ENCODE results near the gene LAP3. TPM values are rescaled to one million over a fixed set of nuclear protein-coding genes. Genes with fewer than 3 reads are reported as not detected.
"Not testable (repeated sequence)": the region's sequence is repeated elsewhere in the genome, so short reads cannot be mapped to it uniquely, and the experiment has no call there.

Gene LAP3
- total RNA-seq, result 100 to 1,000 TPM; 146 TPM

- peaks cover 23% of the 10 kb centered on the region for H3K36me3 Mint-ChIP-seq
- H3K27me3 Mint-ChIP-seq, result no peaks in the 10 kb centered on the region
- H3K27ac Mint-ChIP-seq, result peak within 1 kb of the TSS; percentile 95
- H3K9me3 Mint-ChIP-seq, result no peaks in the 10 kb centered on the region
- DNase-seq, result peak; percentile 98
- peaks cover 27% of the 10 kb centered on the region for H3K4me1 Mint-ChIP-seq
- peak within 1 kb of the TSS; percentile 94 for H3K4me3 Mint-ChIP-seq
Measured at GRCh38 chr4:17576932-17577664, at the start of gene LAP3. Gene LAP3 (plus strand): TSS chr4:17577198. CDS start chr4:17577466, 268 bp downstream.

- Mint-ChIP-seq H3K27me3 (peaks cover 30% of the 10 kb centered on the region), H3K9me3 (no peaks in the 10 kb centered on the region), H3K4me3 (no peak overlapping the region), H3K4me1 (no peaks in the 10 kb centered on the region), H3K36me3 (no peaks in the 10 kb centered on the region), H3K27ac (no peak overlapping the region)
- no peak for DNase-seq
Measured at GRCh38 chr4:17528551-17529165, 48.3 kb upstream of the LAP3 start.

- peaks cover 24% of the 10 kb centered on the region for H3K27me3 Mint-ChIP-seq
- H3K4me3 Mint-ChIP-seq, result no peak overlapping the region
- H3K4me1 Mint-ChIP-seq, result peaks cover 6% of the 10 kb centered on the region
- DNase-seq, result no peak
- no peaks in the 10 kb centered on the region for H3K36me3 Mint-ChIP-seq
- H3K27ac Mint-ChIP-seq, result no peak overlapping the region
- no peaks in the 10 kb centered on the region for H3K9me3 Mint-ChIP-seq
Measured at GRCh38 chr4:17531538-17532285, 45.3 kb upstream of the LAP3 start.

GRCh38 chr4:17534705-17535104 is 42.3 kb upstream of the LAP3 start:
- peaks cover 12% of the 10 kb centered on the region for H3K27me3 Mint-ChIP-seq
- H3K27ac Mint-ChIP-seq, result no peak overlapping the region
- H3K4me1 Mint-ChIP-seq, result peaks cover 6% of the 10 kb centered on the region
- H3K4me3 Mint-ChIP-seq, result no peak overlapping the region
- H3K36me3 Mint-ChIP-seq, result no peaks in the 10 kb centered on the region
- no peaks in the 10 kb centered on the region for H3K9me3 Mint-ChIP-seq
- DNase-seq, result no peak

GRCh38 chr4:17535242-17535641 is 41.8 kb upstream of the LAP3 start:
- H3K27me3 Mint-ChIP-seq, result peaks cover 14% of the 10 kb centered on the region
- H3K4me1 Mint-ChIP-seq, result peaks cover 6% of the 10 kb centered on the region
- no peak overlapping the region for H3K27ac Mint-ChIP-seq
- H3K9me3 Mint-ChIP-seq, result no peaks in the 10 kb centered on the region
- H3K4me3 Mint-ChIP-seq, result no peak overlapping the region
- no peaks in the 10 kb centered on the region for H3K36me3 Mint-ChIP-seq
- no peak for DNase-seq

- Mint-ChIP-seq H3K27ac (no peak overlapping the region), H3K4me1 (peaks cover 6% of the 10 kb centered on the region), H3K36me3 (no peaks in the 10 kb centered on the region), H3K4me3 (no peak overlapping the region), H3K9me3 (no peaks in the 10 kb centered on the region), H3K27me3 (peaks cover 16% of the 10 kb centered on the region)
- no peak for DNase-seq
Measured at GRCh38 chr4:17535906-17536305, 41.1 kb upstream of the LAP3 start.

GRCh38 chr4:17537060-17537459 is 39.9 kb upstream of the LAP3 start:
- not testable (repeated sequence) for DNase-seq, H3K9me3 Mint-ChIP-seq, H3K4me3 Mint-ChIP-seq, H3K36me3 Mint-ChIP-seq, H3K4me1 Mint-ChIP-seq, H3K27ac Mint-ChIP-seq
- peaks cover 13% of the 10 kb centered on the region for H3K27me3 Mint-ChIP-seq

GRCh38 chr4:17544205-17544604 is 32.8 kb upstream of the LAP3 start:
- Mint-ChIP-seq H3K36me3 (no peaks in the 10 kb centered on the region), H3K27me3 (peaks cover 20% of the 10 kb centered on the region), H3K27ac (no peak overlapping the region), H3K4me1 (no peaks in the 10 kb centered on the region), H3K4me3 (no peak overlapping the region), H3K9me3 (no peaks in the 10 kb centered on the region)
- DNase-seq, result no peak

- no peak overlapping the region for H3K27ac Mint-ChIP-seq
- no peak overlapping the region for H3K4me3 Mint-ChIP-seq
- H3K27me3 Mint-ChIP-seq, result peaks cover 20% of the 10 kb centered on the region
- no peaks in the 10 kb centered on the region for H3K9me3 Mint-ChIP-seq
- H3K4me1 Mint-ChIP-seq, result no peaks in the 10 kb centered on the region
- DNase-seq, result no peak
- H3K36me3 Mint-ChIP-seq, result no peaks in the 10 kb centered on the region
Measured at GRCh38 chr4:17544831-17545234, 32.2 kb upstream of the LAP3 start.

GRCh38 chr4:17545374-17546140 is 31.4 kb upstream of the LAP3 start:
- peaks cover 15% of the 10 kb centered on the region for H3K27me3 Mint-ChIP-seq
- no peaks in the 10 kb centered on the region for H3K36me3 Mint-ChIP-seq
- no peaks in the 10 kb centered on the region for H3K4me1 Mint-ChIP-seq
- no peak overlapping the region for H3K4me3 Mint-ChIP-seq
- H3K9me3 Mint-ChIP-seq, result no peaks in the 10 kb centered on the region
- DNase-seq, result no peak
- H3K27ac Mint-ChIP-seq, result no peak overlapping the region

GRCh38 chr4:17546222-17546621 is 30.8 kb upstream of the LAP3 start:
- Mint-ChIP-seq H3K4me1 (no peaks in the 10 kb centered on the region), H3K27ac (no peak overlapping the region), H3K9me3 (no peaks in the 10 kb centered on the region), H3K4me3 (no peak overlapping the region), H3K27me3 (peaks cover 15% of the 10 kb centered on the region), H3K36me3 (no peaks in the 10 kb centered on the region)
- no peak for DNase-seq

- no peak for DNase-seq
- Mint-ChIP-seq H3K9me3 (no peaks in the 10 kb centered on the region), H3K4me3 (no peak overlapping the region), H3K27ac (no peak overlapping the region), H3K4me1 (no peaks in the 10 kb centered on the region), H3K27me3 (peaks cover 15% of the 10 kb centered on the region), H3K36me3 (no peaks in the 10 kb centered on the region)
Measured at GRCh38 chr4:17546678-17547077, 30.3 kb upstream of the LAP3 start.

- no peak for DNase-seq
- H3K4me1 Mint-ChIP-seq, result no peaks in the 10 kb centered on the region
- no peak overlapping the region for H3K27ac Mint-ChIP-seq
- no peak overlapping the region for H3K4me3 Mint-ChIP-seq
- H3K27me3 Mint-ChIP-seq, result peaks cover 6% of the 10 kb centered on the region
- H3K9me3 Mint-ChIP-seq, result no peaks in the 10 kb centered on the region
- no peaks in the 10 kb centered on the region for H3K36me3 Mint-ChIP-seq
Measured at GRCh38 chr4:17550549-17550948, 26.4 kb upstream of the LAP3 start.

GRCh38 chr4:17552427-17552826 is 24.6 kb upstream of the LAP3 start:
- H3K27me3 Mint-ChIP-seq, result peaks cover 6% of the 10 kb centered on the region
- H3K27ac Mint-ChIP-seq, result no peak overlapping the region
- H3K36me3 Mint-ChIP-seq, result no peaks in the 10 kb centered on the region
- no peaks in the 10 kb centered on the region for H3K4me1 Mint-ChIP-seq
- DNase-seq, result no peak
- no peaks in the 10 kb centered on the region for H3K9me3 Mint-ChIP-seq
- no peak overlapping the region for H3K4me3 Mint-ChIP-seq

- H3K27me3 Mint-ChIP-seq, result peaks cover 6% of the 10 kb centered on the region
- no peak overlapping the region for H3K4me3 Mint-ChIP-seq
- H3K4me1 Mint-ChIP-seq, result no peaks in the 10 kb centered on the region
- H3K9me3 Mint-ChIP-seq, result no peaks in the 10 kb centered on the region
- H3K27ac Mint-ChIP-seq, result no peak overlapping the region
- DNase-seq, result no peak
- no peaks in the 10 kb centered on the region for H3K36me3 Mint-ChIP-seq
Measured at GRCh38 chr4:17554568-17554967, 22.4 kb upstream of the LAP3 start.
